BLaER1 (cell line): ENCODE measurements around the gene NDST1.
A peak's percentile ranks its signal among the peaks of the same experiment; 100 is the strongest.
"Not testable (repeated sequence)": the region's sequence is repeated elsewhere in the genome, so short reads cannot be mapped to it uniquely, and the experiment has no call there.

ENCODE experiments used
- H3K27ac ChIP-seq: shearing (Covaris generic); formaldehyde crosslinking; 2 replicates; pipeline ENCODE4 v1.8.1; 2022
- H3K27me3 ChIP-seq: shearing (Covaris generic); formaldehyde crosslinking; 2 replicates; pipeline ENCODE4 v1.8.1; 2022
- H3K36me3 ChIP-seq: shearing (Covaris generic); formaldehyde crosslinking; 2 replicates; pipeline ENCODE4 v1.8.1; 2022
- H3K4me1 ChIP-seq: shearing (Covaris generic); formaldehyde crosslinking; 2 replicates; pipeline ENCODE4 v1.8.1; 2022
- H3K4me2 ChIP-seq: shearing (Covaris generic); formaldehyde crosslinking; 2 replicates; pipeline ENCODE4 v1.8.1; 2022
- H3K4me3 ChIP-seq: shearing (Covaris generic); formaldehyde crosslinking; 2 replicates; pipeline ENCODE4 v1.8.1; 2022
- H3K9ac ChIP-seq: shearing (Covaris generic); formaldehyde crosslinking; 2 replicates; pipeline ENCODE4 v1.8.1; 2022
- H3K9me3 ChIP-seq: shearing (Covaris generic); formaldehyde crosslinking; 2 replicates; pipeline ENCODE4 v1.8.1; 2022
- H4K20me1 ChIP-seq: shearing (Covaris generic); formaldehyde crosslinking; 2 replicates; pipeline ENCODE4 v1.8.1; 2022
- Cebpa-rat ChIP-seq: shearing (Covaris generic); IDR thresholded peaks from 2 replicates; pipeline ENCODE4 v1.8.1; 2022

The NDST1 gene

GRCh38 chr5:150514708-150515211, 6.8 kb downstream of the NDST1 start:
- peaks cover 100% of the 10 kb centered on the region for H4K20me1 ChIP-seq
- no peaks in the 10 kb centered on the region for H3K9me3 ChIP-seq
- H3K27ac ChIP-seq: no peak overlapping the region
- H3K4me1 ChIP-seq: peaks cover 56% of the 10 kb centered on the region
- peaks cover 11% of the 10 kb centered on the region for H3K36me3 ChIP-seq
- no peaks in the 10 kb centered on the region for H3K27me3 ChIP-seq
- H3K4me2 ChIP-seq: no peak overlapping the region
- no peak overlapping the region for H3K4me3 ChIP-seq
- TF ChIP-seq Cebpa-rat: no peak
- H3K9ac ChIP-seq: no peak overlapping the region

GRCh38 chr5:150515446-150515845, 7.5 kb downstream of the NDST1 start:
- H3K4me2 ChIP-seq: no peak overlapping the region
- no peak for TF ChIP-seq Cebpa-rat
- H3K9ac ChIP-seq: no peak overlapping the region
- H3K27ac ChIP-seq: no peak overlapping the region
- no peaks in the 10 kb centered on the region for H3K9me3 ChIP-seq
- peaks cover 15% of the 10 kb centered on the region for H3K36me3 ChIP-seq
- H3K27me3 ChIP-seq: no peaks in the 10 kb centered on the region
- H4K20me1 ChIP-seq: peaks cover 100% of the 10 kb centered on the region
- H3K4me3 ChIP-seq: no peak overlapping the region
- H3K4me1 ChIP-seq: peaks cover 53% of the 10 kb centered on the region

- H3K4me3 ChIP-seq: no peak overlapping the region
- H3K27ac ChIP-seq: no peak overlapping the region
- no peaks in the 10 kb centered on the region for H3K27me3 ChIP-seq
- TF ChIP-seq Cebpa-rat: no peak
- peaks cover 21% of the 10 kb centered on the region for H3K36me3 ChIP-seq
- no peak overlapping the region for H3K9ac ChIP-seq
- H4K20me1 ChIP-seq: peaks cover 100% of the 10 kb centered on the region
- no peaks in the 10 kb centered on the region for H3K9me3 ChIP-seq
- peaks cover 47% of the 10 kb centered on the region for H3K4me1 ChIP-seq
- H3K4me2 ChIP-seq: no peak overlapping the region
Measured at GRCh38 chr5:150516011-150516410, 8.1 kb downstream of the NDST1 start.

GRCh38 chr5:150517272-150518152, 9.6 kb downstream of the NDST1 start:
- Histone ChIP-seq H3K9me3 (no peaks in the 10 kb centered on the region), H3K27me3 (no peaks in the 10 kb centered on the region), H3K4me3 (no peak overlapping the region), H3K4me2 (peak overlapping the region; percentile 25), H4K20me1 (peaks cover 100% of the 10 kb centered on the region), H3K27ac (no peak overlapping the region), H3K36me3 (peaks cover 33% of the 10 kb centered on the region), H3K9ac (no peak overlapping the region), H3K4me1 (peaks cover 45% of the 10 kb centered on the region)
- TF ChIP-seq Cebpa-rat: no peak

- H3K9me3 ChIP-seq, H3K27ac ChIP-seq, H3K9ac ChIP-seq, H3K27me3 ChIP-seq, H3K4me3 ChIP-seq: not testable (repeated sequence)
- H3K4me1 ChIP-seq: peaks cover 55% of the 10 kb centered on the region
- peaks cover 100% of the 10 kb centered on the region for H4K20me1 ChIP-seq
- H3K4me2 ChIP-seq: 0 out of 2 replicates have a peak overlapping the region, but pooled peaks have one; percentile 25
- peaks cover 44% of the 10 kb centered on the region for H3K36me3 ChIP-seq
Measured at GRCh38 chr5:150518712-150519559, 11.0 kb downstream of the NDST1 start.

- H3K4me3 ChIP-seq: no peak overlapping the region
- no peak for TF ChIP-seq Cebpa-rat
- no peak overlapping the region for H3K27ac ChIP-seq
- no peaks in the 10 kb centered on the region for H3K9me3 ChIP-seq
- peaks cover 49% of the 10 kb centered on the region for H3K4me1 ChIP-seq
- no peaks in the 10 kb centered on the region for H3K27me3 ChIP-seq
- H3K4me2 ChIP-seq: no peak overlapping the region
- H4K20me1 ChIP-seq: peaks cover 100% of the 10 kb centered on the region
- no peak overlapping the region for H3K9ac ChIP-seq
- peaks cover 44% of the 10 kb centered on the region for H3K36me3 ChIP-seq
Measured at GRCh38 chr5:150519560-150519945, 11.6 kb downstream of the NDST1 start.

- peaks cover 100% of the 10 kb centered on the region for H4K20me1 ChIP-seq
- H3K27me3 ChIP-seq: no peaks in the 10 kb centered on the region
- no peak for TF ChIP-seq Cebpa-rat
- peaks cover 47% of the 10 kb centered on the region for H3K36me3 ChIP-seq
- no peak overlapping the region for H3K4me2 ChIP-seq
- peaks cover 45% of the 10 kb centered on the region for H3K4me1 ChIP-seq
- H3K4me3 ChIP-seq: no peak overlapping the region
- no peaks in the 10 kb centered on the region for H3K9me3 ChIP-seq
- no peak overlapping the region for H3K27ac ChIP-seq
- no peak overlapping the region for H3K9ac ChIP-seq
Measured at GRCh38 chr5:150519978-150520377, 12.0 kb downstream of the NDST1 start.

GRCh38 chr5:150520747-150521521, 13.0 kb downstream of the NDST1 start:
- TF ChIP-seq Cebpa-rat: no peak
- no peak overlapping the region for H3K27ac ChIP-seq
- H3K27me3 ChIP-seq: no peaks in the 10 kb centered on the region
- H3K9ac ChIP-seq: peak overlapping the region; percentile 45; the same call in 1 of the 2 replicates
- no peak overlapping the region for H3K4me3 ChIP-seq
- no peaks in the 10 kb centered on the region for H3K9me3 ChIP-seq
- peaks cover 100% of the 10 kb centered on the region for H4K20me1 ChIP-seq
- peaks cover 44% of the 10 kb centered on the region for H3K4me1 ChIP-seq
- peaks cover 56% of the 10 kb centered on the region for H3K36me3 ChIP-seq
- H3K4me2 ChIP-seq: no peak overlapping the region

GRCh38 chr5:150521522-150521817, 13.5 kb downstream of the NDST1 start:
- Histone ChIP-seq H3K9me3 (no peaks in the 10 kb centered on the region), H3K4me2 (no peak overlapping the region), H3K27me3 (no peaks in the 10 kb centered on the region), H3K36me3 (peaks cover 57% of the 10 kb centered on the region), H3K9ac (no peak overlapping the region), H3K4me1 (peaks cover 44% of the 10 kb centered on the region), H3K4me3 (no peak overlapping the region), H4K20me1 (peaks cover 100% of the 10 kb centered on the region), H3K27ac (no peak overlapping the region)
- TF ChIP-seq Cebpa-rat: no peak
